Measurements from ENCODE around the gene ASB14. TPM values are rescaled to one million over a fixed set of nuclear protein-coding genes. Genes with fewer than 3 reads are reported as not detected.

The ASB14 gene
- total RNA-seq, 1 experiment from 2014 or later = not detected

DNA sequence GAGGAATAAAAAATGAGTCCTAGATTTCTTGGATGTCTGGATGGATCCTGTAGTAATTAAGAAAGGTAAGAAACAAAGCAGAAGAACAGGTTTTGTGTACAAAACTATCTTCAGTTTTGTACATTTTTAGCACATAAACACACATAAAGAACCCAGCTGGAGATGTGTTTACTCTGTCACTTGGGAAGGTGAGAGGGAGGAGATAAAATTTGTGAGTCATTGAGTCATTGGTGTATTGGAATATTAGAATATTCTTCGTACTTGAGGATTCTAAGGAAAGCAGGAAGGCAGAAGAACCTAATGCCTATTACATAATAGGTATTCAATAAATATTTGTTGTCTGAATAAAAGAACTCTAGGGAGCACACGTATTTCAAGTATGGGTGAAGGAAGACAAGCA lies 47.5 kb downstream of the ASB14 start:
- H3K9me3 ChIP-seq (ENCODE audit: low read depth, low read length, poor library complexity, severe bottlenecking) = no peaks in the 10 kb centered on the region
- H3K4me3 ChIP-seq (ENCODE audit: low read depth, low read length, poor library complexity, severe bottlenecking) = no peak overlapping the region
- CTCF ChIA-PET = no interaction called here
- peaks cover 9% of the 10 kb centered on the region for H3K36me3 ChIP-seq (ENCODE audit: insufficient read depth, low read length, poor library complexity, severe bottlenecking)
- no peaks in the 10 kb centered on the region for H3K4me1 ChIP-seq (ENCODE audit: insufficient read depth, low read length, poor library complexity, severe bottlenecking)
- POLR2A ChIA-PET (ENCODE audit: low non-redundant PET) = no interaction called here
- H3K27ac ChIP-seq (ENCODE audit: low read depth, low read length, poor library complexity, severe bottlenecking) = no peak overlapping the region
- TF ChIP-seq, protein P1, sequence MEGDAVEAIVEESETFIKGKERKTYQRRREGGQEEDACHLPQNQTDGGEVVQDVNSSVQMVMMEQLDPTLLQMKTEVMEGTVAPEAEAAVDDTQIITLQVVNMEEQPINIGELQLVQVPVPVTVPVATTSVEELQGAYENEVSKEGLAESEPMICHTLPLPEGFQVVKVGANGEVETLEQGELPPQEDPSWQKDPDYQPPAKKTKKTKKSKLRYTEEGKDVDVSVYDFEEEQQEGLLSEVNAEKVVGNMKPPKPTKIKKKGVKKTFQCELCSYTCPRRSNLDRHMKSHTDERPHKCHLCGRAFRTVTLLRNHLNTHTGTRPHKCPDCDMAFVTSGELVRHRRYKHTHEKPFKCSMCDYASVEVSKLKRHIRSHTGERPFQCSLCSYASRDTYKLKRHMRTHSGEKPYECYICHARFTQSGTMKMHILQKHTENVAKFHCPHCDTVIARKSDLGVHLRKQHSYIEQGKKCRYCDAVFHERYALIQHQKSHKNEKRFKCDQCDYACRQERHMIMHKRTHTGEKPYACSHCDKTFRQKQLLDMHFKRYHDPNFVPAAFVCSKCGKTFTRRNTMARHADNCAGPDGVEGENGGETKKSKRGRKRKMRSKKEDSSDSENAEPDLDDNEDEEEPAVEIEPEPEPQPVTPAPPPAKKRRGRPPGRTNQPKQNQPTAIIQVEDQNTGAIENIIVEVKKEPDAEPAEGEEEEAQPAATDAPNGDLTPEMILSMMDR (conservative IDR thresholded peaks at IDR 0.05; ENCODE audit: low read depth, low read length) = no peak
- TF ChIP-seq EZH2 (IDR thresholded peaks at IDR 0.05; ENCODE audit: borderline replicate concordance, low read depth, low read length, poor library complexity, severe bottlenecking) = no peak
- intact Hi-C loops (cut with micrococcal nuclease; ENCODE audit: unreplicated experiment) = no loop called here
- H3K27me3 ChIP-seq (replicated peaks; ENCODE audit: insufficient read depth, low read depth, low read length, poor library complexity) = no peaks in the 10 kb centered on the region
- no TSS peak for BruUV-seq (replicated peaks)
- no peak for DNase-seq (ENCODE audit: low spot score)

DNA sequence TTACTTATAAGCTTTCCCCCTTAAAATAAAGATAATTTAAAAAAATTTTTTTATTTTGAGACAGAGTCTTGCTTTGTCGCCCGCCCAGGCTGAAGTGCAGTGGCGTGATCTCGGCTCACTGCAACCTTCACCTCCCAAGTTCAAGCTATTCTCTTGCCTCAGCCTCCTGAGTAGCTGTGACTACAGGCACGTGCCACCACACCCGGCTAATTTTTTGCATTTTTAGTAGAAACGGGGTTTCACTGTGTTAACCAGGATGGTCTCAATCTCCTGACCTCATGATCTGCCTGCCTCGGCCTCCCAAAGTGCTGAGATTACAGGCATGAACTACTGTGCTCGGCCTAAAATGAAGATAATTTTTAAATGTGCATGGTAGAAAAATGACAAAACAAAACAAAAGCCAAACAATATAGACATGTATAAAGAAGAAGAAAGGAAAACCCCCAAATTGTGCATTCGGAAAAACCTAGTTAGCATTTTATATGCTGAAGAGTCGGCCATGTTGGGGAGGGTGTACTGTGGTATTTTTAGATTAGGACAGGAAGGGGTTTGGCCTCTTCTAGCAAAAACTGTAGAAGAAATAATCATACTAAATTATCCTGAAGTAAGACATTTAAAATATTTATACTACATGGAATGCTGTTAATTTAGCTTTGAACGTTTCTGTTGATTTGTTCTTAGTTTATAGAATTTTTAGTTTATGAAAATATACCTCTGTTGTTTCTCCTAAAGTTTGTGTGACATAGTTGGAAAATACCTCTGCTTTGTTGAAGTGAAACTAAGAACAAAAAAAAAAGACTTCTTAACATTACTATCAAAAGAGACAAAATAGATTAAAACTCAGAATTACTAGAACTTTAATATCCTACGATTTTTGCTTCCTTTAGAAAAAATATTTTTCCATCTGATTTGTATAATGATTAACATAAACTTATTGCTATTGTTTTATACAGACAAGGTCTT lies 57.6 kb downstream of the ASB14 start:
- Histone ChIP-seq H3K27ac (ENCODE audit: low read depth, low read length, poor library complexity, severe bottlenecking) (no peak overlapping the region), H3K4me3 (ENCODE audit: low read depth, low read length, poor library complexity, severe bottlenecking) (no peak overlapping the region), H3K36me3 (ENCODE audit: insufficient read depth, low read length, poor library complexity, severe bottlenecking) (peaks cover 7% of the 10 kb centered on the region), H3K4me1 (ENCODE audit: insufficient read depth, low read length, poor library complexity, severe bottlenecking) (no peaks in the 10 kb centered on the region), H3K27me3 (replicated peaks; ENCODE audit: insufficient read depth, low read depth, low read length, poor library complexity) (no peaks in the 10 kb centered on the region), H3K9me3 (ENCODE audit: low read depth, low read length, poor library complexity, severe bottlenecking) (no peaks in the 10 kb centered on the region)
- intact Hi-C loops (cut with micrococcal nuclease; ENCODE audit: unreplicated experiment) = no loop called here
- CTCF ChIA-PET = no interaction called here
- no peak for DNase-seq (ENCODE audit: low spot score)
- no TSS peak for BruUV-seq (replicated peaks)
- POLR2A ChIA-PET (ENCODE audit: low non-redundant PET) = no interaction called here
- TF ChIP-seq, protein P1 (conservative IDR thresholded peaks at IDR 0.05; ENCODE audit: low read depth, low read length) = no peak
- TF ChIP-seq EZH2 (IDR thresholded peaks at IDR 0.05; ENCODE audit: borderline replicate concordance, low read depth, low read length, poor library complexity, severe bottlenecking) = no peak

DNA sequence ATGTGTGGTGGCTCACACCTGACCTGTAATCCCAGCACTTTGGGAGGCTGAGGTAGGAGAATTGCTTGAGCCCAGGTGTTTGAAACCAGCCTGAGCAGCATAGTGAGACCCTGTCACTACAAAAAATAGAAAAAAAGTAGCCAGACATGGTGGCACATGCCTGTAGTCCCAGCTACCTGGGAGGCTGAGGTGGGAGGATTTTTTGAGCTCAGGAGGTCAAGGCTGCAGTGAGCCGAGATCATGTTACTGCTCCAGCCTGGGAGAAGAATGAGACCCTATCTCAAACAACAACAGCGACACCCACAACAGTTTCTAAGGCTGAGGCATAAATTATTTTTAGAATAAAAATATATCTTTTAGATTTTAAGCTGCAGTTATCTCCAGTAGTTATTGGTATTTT lies 58.7 kb downstream of the ASB14 start:
- no peaks in the 10 kb centered on the region for H3K4me1 ChIP-seq (ENCODE audit: insufficient read depth, low read length, poor library complexity, severe bottlenecking)
- no peak overlapping the region for H3K4me3 ChIP-seq (ENCODE audit: low read depth, low read length, poor library complexity, severe bottlenecking)
- no peak for DNase-seq (ENCODE audit: low spot score)
- H3K27ac ChIP-seq (ENCODE audit: low read depth, low read length, poor library complexity, severe bottlenecking) = no peak overlapping the region
- TF ChIP-seq EZH2 (IDR thresholded peaks at IDR 0.05; ENCODE audit: borderline replicate concordance, low read depth, low read length, poor library complexity, severe bottlenecking) = no peak
- TF ChIP-seq, protein P1 (conservative IDR thresholded peaks at IDR 0.05; ENCODE audit: low read depth, low read length) = no peak
- ChIA-PET CTCF (no interaction called here), POLR2A (ENCODE audit: low non-redundant PET) (no interaction called here)
- BruUV-seq (replicated peaks) = no TSS peak
- no peaks in the 10 kb centered on the region for H3K9me3 ChIP-seq (ENCODE audit: low read depth, low read length, poor library complexity, severe bottlenecking)
- intact Hi-C loops (cut with micrococcal nuclease; ENCODE audit: unreplicated experiment) = no loop called here
- H3K36me3 ChIP-seq (ENCODE audit: insufficient read depth, low read length, poor library complexity, severe bottlenecking) = peaks cover 7% of the 10 kb centered on the region
- no peaks in the 10 kb centered on the region for H3K27me3 ChIP-seq (replicated peaks; ENCODE audit: insufficient read depth, low read depth, low read length, poor library complexity)

Data from A673 (cell line).